GM12864 (cell line): ENCODE results near the gene BRF1.

Experiments used
- DNase-seq: peaks from one replicate; pipeline ENCODE4 v3.0.0-alpha.2; 2011; ENCODE audit warnings: low read depth
- H3K4me3 ChIP-seq: 2 replicates; pipeline ENCODE4 v1.5.1; 2011; ENCODE audit warnings: mild to moderate bottlenecking, low read depth, low read length, control low read depth
- TF ChIP-seq, protein P1 (sequence below): IDR thresholded peaks from 2 replicates; pipeline ENCODE4 v1.5.1; 2011; ENCODE audit warnings: low read depth, mild to moderate bottlenecking, moderate library complexity, low read length, control low read depth, inconsistent platforms; ENCODE audit errors: missing control alignments

Gene BRF1

GRCh38 chr14:105346200-105346533 is 45.4 kb upstream of the BRF1 start:
- no peak overlapping the region for H3K4me3 ChIP-seq
- TF ChIP-seq, protein P1, sequence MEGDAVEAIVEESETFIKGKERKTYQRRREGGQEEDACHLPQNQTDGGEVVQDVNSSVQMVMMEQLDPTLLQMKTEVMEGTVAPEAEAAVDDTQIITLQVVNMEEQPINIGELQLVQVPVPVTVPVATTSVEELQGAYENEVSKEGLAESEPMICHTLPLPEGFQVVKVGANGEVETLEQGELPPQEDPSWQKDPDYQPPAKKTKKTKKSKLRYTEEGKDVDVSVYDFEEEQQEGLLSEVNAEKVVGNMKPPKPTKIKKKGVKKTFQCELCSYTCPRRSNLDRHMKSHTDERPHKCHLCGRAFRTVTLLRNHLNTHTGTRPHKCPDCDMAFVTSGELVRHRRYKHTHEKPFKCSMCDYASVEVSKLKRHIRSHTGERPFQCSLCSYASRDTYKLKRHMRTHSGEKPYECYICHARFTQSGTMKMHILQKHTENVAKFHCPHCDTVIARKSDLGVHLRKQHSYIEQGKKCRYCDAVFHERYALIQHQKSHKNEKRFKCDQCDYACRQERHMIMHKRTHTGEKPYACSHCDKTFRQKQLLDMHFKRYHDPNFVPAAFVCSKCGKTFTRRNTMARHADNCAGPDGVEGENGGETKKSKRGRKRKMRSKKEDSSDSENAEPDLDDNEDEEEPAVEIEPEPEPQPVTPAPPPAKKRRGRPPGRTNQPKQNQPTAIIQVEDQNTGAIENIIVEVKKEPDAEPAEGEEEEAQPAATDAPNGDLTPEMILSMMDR: no peak
- no peak for DNase-seq

DNA sequence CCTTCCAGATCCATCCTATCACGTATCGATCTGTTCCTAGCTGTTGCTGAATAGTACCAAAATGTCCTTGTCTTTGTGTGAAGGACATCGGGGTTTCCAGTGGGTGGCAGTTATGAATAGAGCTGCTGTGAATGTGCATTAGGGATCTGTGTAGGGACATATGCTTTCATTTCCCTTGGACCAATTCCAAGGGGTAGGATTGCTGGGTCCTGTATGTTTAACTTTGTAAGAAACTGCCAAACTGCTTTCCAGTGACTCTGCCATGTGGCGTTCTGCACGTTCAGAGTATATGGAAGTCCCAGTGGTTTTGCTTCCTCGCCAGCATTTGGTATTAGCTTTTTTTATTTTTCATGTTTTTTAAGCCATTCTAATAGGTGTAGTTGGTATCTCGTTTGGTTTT is 42.4 kb upstream of the BRF1 start:
- TF ChIP-seq, protein P1: no peak
- H3K4me3 ChIP-seq: no peak overlapping the region
- DNase-seq: no peak

DNA sequence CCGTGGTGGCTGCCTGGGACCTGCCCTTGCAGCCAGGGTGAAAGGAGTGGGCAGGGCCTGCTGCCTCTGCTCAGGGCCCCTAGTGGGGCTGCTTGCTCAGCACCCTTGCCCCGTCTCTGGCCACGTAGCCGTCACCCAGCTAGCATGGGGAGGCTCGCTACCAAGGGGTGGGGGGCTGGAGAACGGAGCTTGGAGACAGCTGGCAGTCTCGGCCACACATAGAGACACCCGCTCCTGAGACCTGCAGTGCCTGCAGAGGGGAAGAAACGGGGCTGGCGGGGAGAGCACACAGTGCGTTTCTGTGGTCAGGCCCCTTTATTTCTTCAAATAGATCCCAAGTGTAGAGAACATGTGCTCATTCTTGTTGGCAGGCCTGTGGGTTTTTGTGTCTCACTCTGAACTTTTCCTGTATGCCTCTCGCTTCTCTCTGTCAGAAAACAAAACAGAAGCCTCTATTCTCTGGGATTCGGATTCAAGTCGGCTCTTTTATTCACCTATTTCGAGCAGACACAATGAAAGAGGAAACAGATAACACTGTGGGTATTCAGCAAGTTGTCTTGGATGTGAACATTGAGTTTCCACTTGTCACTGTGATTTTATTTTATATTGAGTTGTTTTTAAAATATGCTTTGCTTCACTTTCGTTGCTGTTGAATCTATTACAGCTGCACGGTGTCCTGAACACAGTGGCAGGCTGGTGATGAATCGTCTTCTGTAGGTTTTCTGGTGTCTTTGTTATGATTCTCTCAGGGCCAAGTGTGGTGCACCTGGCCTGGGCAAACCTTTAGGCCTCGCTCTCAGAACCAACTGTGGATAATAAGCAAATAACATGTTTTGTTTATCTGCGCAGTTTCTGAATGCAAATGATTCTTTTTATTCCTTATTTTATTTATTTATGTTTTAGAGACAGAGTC is 40.3 kb upstream of the BRF1 start:
- no peak for DNase-seq
- TF ChIP-seq, protein P1: no peak
- H3K4me3 ChIP-seq: no peak overlapping the region

DNA sequence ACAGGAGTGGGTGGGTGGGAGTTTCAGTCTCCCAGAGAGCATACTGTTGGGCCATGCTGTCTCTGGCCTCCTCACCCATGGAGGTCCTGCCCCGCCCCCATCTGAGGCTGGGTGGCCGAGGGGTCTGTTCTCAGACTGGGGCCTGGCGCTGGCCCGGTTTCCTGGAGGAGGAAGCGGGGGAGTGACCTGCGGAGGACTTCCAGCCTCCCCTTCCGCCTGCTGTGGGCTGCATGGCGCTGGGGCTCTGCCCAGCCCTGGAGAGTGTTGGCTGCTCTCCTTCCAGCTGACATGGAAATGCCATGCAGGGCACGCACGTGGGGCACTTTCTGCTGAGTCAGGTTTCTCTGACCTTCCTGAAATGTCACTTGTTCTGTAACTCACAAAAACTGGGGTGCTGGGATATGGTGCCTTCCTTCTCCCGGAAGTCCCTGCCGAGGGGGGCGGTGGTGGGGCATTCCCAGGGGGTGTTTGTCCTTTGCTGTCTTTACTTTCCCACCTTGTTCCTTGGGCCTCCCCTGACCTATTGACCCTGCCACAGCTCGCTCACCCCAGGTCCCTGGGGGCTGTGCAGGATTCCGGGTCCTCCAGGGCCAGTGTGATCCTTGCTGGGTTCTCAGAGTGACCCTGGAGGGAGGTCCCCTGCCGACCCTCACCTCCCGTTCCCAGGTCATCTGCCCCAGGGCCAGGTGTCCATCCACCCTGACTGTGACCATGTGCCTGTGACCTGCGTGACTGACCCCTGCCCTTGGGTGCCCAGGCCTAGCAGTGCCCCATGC is 37.4 kb upstream of the BRF1 start:
- no peak overlapping the region for H3K4me3 ChIP-seq
- TF ChIP-seq, protein P1: no peak
- DNase-seq: no peak

DNA sequence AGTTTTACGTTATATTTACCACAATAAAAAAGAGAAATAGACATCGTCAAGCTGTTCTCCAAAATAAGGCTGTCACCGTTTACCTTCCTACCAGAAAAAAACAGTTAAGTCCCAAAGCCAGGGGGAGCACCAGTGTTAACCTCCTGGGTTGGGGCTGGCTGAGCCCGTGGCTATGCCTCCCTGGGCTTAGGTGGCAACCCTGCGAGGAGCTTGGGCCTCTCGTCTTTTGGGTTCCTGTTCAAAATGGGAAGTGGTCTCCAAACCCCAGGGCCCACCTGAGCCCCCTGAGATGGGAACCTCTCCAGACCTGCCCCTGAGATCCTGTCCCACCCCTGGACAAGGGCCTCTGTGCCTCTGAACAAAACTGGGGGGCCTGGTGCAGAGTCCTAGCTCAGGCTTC is 36.6 kb upstream of the BRF1 start:
- TF ChIP-seq, protein P1: no peak
- DNase-seq: no peak
- H3K4me3 ChIP-seq: no peak overlapping the region

GRCh38 chr14:105336477-105337287 is 35.9 kb upstream of the BRF1 start:
- TF ChIP-seq, protein P1: no peak
- DNase-seq: no peak
- no peak overlapping the region for H3K4me3 ChIP-seq
